IPS-20b (cell line): ENCODE data around the gene LEO1.
"Not testable (repeated sequence)": the region's sequence is repeated elsewhere in the genome, so short reads cannot be mapped to it uniquely, and the experiment has no call there.

Experiments
- H3K27ac ChIP-seq: one replicate; pipeline ENCODE4 v1.5.1; 2013; ENCODE audit warnings: low read length
- H3K27me3 ChIP-seq: 2 replicates; pipeline ENCODE4 v1.6.1; 2013; ENCODE audit warnings: mild to moderate bottlenecking, low read length, inconsistent platforms; ENCODE audit not compliant: insufficient read depth
- H3K36me3 ChIP-seq: 2 replicates; pipeline ENCODE4 v1.6.1; 2013; ENCODE audit warnings: low read depth, mild to moderate bottlenecking, inconsistent platforms, low read length, moderate library complexity; ENCODE audit not compliant: insufficient read depth
- H3K4me1 ChIP-seq: 2 replicates; pipeline ENCODE4 v1.6.1; 2013; ENCODE audit warnings: mild to moderate bottlenecking, control low read depth, inconsistent platforms, low read length, moderate library complexity; ENCODE audit not compliant: insufficient read depth
- H3K4me3 ChIP-seq: 2 replicates; pipeline ENCODE4 v1.5.1; 2013; ENCODE audit warnings: mild to moderate bottlenecking, low read length, inconsistent platforms
- H3K9ac ChIP-seq: 2 replicates; pipeline ENCODE4 v1.6.1; 2013; ENCODE audit warnings: low read depth, mild to moderate bottlenecking, inconsistent platforms, low read length, moderate library complexity
- H3K9me3 ChIP-seq: 2 replicates; pipeline ENCODE4 v1.6.1; 2013; ENCODE audit warnings: mild to moderate bottlenecking, low read depth, low read length, inconsistent platforms; ENCODE audit not compliant: insufficient read depth

LEO1 gene

DNA sequence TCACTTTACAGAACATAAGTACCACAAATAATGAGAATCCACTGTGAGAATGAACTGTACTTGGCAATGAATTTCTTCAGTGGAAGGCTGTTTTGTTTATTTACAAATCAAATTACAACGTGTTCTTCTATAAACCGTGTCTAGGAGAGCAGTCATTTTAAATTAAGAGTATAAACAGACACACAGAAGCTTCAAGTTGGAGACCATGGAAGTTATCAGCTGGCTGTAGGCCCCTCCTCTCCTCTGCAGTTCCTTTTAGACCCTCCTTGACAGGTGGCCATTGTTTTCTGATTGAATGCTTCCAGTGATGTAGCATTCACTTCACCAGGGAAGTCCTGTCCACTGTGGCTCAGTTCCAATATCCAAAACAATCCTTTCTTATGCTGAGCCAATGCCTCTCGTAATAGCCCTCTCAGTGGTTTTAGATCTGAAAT, 40.1 kb upstream of the LEO1 start:
- H3K9ac ChIP-seq, result no peak overlapping the region
- no peaks in the 10 kb centered on the region for H3K36me3 ChIP-seq
- no peak overlapping the region for H3K27ac ChIP-seq
- no peak overlapping the region for H3K4me3 ChIP-seq
- no peaks in the 10 kb centered on the region for H3K9me3 ChIP-seq
- H3K4me1 ChIP-seq, result no peaks in the 10 kb centered on the region
- no peaks in the 10 kb centered on the region for H3K27me3 ChIP-seq

DNA sequence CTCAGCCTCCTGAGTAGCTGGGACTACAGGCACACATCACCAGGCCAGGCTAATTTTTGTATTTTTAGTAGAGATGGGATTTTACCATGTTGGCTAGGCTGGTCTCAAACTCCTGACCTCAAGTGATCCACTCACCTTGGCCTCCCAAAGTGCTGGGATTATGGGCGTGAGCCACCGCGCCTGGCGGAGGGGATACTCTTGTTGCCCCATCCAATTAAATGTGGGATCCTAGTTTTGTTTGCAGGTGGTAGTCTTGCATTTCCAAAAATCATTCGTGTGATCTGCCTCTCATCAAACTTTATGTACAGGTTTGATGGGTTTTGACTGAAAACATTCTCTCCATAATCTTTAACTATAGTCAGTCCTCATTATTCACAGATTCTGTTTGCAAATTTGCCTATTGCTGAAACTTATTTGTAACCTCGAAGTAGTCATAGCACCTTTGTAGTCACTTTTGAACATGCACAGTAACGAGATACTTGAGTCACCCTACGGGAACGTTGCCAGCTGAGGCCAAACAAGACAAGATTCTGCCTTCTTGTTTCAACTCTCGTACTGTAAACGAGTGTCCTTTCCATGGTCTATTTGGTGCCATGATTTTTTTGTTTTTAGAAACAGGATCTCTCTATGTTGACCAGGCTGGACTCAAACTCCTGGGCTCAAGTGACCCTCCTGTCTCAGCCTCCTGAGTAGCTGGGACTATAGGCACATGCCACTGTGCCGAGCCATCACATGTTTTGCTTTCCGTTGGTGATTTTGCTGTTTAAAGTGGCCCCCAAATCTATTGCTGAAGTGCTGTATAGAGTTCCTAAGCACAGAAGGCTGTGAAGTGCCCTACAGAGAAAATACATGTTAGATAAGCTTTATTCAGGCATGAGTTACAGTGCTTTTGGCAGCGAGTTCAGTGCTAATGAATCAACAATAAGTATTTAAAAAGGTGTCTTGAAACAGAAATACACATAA, 39.3 kb upstream of the LEO1 start:
- Histone ChIP-seq H3K36me3 (no peaks in the 10 kb centered on the region), H3K9me3 (no peaks in the 10 kb centered on the region), H3K9ac (no peak overlapping the region), H3K4me3 (no peak overlapping the region), H3K4me1 (no peaks in the 10 kb centered on the region), H3K27me3 (no peaks in the 10 kb centered on the region), H3K27ac (no peak overlapping the region)

DNA sequence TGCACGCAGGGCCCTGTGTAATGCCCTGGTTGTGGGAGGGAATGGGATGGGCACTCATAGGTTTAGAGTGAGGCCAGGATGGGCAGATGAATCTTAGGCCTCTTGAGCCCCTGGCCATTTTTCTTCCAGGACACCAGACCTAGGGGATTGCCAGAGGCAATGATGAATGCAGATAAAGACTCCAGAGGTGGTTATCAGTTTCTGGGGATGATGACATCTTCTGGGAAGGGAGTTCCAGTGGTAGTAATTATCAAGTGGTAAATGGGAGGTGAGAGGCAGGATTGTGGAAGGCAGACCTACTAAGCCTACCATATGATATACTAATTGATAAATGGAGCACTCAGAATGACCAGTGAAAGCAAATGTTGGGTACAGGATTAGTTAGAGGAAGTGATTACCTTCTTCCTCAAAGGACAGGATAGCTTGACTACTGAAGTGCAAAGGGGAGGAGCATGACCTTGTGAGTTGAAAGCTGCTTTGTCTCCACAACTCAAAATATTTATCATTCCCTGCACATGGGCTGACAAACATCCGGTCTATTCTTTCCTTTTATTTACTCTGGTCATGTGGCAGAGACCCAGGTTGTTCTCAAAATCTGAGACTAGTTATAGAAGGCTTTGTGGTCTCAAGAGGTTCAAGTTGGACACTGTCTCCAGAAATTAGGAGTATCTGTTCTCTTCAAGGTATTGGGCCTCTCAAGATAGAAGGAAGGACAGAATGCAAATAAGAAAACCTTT, 37.3 kb upstream of the LEO1 start:
- Histone ChIP-seq H3K4me1 (no peaks in the 10 kb centered on the region), H3K9ac (no peak overlapping the region)

DNA sequence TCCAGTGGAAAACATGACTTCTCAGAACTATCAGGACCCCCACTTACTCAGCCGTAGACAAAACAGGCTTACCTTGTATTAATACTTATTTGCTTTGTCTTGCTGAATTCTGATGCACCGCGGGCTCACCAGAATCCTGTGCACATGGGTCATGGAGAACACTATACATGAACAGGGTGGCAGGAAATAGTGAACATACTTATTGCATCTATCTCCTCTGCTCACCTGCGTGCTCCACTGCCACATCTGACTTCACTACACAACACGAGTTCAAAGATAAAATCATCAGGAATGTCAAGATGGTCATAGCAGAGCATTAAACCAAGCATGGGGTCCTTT, 36.8 kb upstream of the LEO1 start:
- Histone ChIP-seq H3K9ac (no peak overlapping the region), H3K4me1 (no peaks in the 10 kb centered on the region), H3K27me3 (no peaks in the 10 kb centered on the region), H3K36me3 (no peaks in the 10 kb centered on the region), H3K4me3 (no peak overlapping the region), H3K9me3 (no peaks in the 10 kb centered on the region), H3K27ac (no peak overlapping the region)

More for the DNA sequence above, 37.3 kb upstream of the LEO1 start:
- Histone ChIP-seq H3K36me3 (no peaks in the 10 kb centered on the region), H3K9me3 (no peaks in the 10 kb centered on the region), H3K27me3 (no peaks in the 10 kb centered on the region), H3K4me3 (no peak overlapping the region), H3K27ac (no peak overlapping the region)

DNA sequence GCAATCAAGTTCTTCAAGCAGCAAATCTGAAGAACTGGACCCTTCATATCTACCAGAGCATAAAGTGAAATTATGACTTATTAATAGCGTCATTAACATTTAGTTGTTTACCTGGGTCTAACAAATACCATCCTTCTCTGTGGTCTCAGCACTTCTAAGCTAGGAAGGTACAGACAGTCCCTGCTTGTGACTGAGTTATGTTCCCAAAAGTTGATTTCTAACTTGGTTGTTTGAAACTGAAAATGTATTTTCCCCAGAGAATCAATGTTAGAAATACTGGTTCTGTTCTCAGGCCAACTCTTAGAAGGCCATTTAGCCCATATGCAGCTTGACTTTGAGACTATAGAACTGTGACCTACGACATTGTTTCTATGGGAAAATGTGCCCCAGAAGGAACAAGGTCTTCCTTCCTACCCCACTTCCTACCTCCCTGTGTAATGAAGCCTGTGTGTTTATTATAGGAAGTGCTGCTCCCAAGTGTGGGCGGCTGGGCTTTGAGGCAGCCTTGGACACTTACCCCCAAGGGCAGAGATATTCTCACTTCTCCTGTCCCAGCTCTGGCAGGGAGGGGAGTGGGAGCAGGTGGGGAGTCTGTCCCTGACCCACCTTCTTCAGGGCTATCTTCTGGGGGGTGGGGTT, 35.2 kb upstream of the LEO1 start:
- Histone ChIP-seq H3K4me1 (no peaks in the 10 kb centered on the region), H3K9ac (no peak overlapping the region), H3K27me3 (no peaks in the 10 kb centered on the region), H3K9me3 (no peaks in the 10 kb centered on the region), H3K27ac (no peak overlapping the region), H3K4me3 (no peak overlapping the region), H3K36me3 (no peaks in the 10 kb centered on the region)

DNA sequence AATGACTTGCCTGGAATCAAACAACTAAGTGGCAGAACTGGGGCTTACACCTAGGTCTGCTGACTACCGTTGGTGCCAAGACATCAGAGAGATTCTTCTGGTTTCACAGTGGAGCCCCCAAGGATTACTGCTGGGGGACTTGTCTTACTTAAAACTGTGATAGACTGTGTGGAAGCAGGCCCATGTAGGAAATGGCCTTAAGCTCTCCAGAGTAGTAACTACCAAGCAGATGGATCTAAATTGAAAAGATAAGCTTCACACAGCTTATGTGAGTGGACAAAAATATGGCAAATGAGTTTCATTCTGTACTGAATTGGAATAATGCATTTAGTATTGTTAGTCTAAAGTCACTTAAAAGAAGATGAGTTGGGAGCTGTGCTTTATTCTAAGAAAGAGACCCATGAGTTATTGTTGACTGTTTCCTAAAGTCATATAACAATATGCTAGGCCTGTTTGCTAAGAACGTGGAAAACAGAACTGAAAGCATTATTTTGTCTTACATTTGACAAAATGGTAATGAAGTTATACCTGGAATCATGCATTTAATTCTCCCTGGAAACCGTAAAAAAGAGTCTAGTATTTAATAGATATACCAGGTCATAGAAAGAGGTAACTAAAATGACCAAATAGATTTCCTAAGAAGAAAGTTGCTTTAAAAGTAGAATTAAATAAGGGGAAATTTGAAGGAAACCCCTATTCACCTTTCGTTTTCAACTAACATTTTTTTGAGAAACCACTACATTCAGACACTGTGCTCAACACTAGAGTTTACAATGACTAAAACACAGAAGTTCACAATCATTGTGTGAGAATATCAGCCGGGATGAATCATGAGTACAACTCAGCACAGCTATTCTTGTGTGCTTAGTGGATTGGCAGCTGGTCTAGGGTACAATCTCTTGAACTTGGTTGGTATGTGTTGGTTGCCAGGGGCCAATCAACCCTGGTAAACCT, 34.4 kb upstream of the LEO1 start:
- no peaks in the 10 kb centered on the region for H3K27me3 ChIP-seq
- H3K36me3 ChIP-seq, result no peaks in the 10 kb centered on the region
- H3K9me3 ChIP-seq, result no peaks in the 10 kb centered on the region
- H3K4me1 ChIP-seq, result no peaks in the 10 kb centered on the region
- H3K27ac ChIP-seq, result no peak overlapping the region
- H3K9ac ChIP-seq, result no peak overlapping the region
- H3K4me3 ChIP-seq, result no peak overlapping the region

DNA sequence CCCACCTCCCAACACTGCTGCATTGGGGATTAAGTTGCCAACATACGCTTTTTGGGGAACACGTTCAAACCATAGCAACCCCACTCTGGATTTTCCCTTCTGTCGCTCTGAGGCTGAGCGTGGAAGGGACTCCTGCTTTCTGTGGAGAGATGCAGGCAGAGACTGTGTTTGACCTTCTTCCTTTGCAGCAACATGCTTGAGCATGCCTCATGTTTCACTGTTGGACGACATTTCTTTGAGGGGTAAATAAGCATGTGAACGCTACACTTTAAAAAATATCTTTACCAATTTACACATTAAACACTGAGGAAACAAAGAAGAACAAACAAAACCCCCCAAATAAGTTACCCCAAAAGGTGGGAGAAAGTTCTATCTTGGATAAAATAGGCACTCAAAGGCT, 33.2 kb upstream of the LEO1 start:
- no peak overlapping the region for H3K27ac ChIP-seq
- no peaks in the 10 kb centered on the region for H3K4me1 ChIP-seq
- no peaks in the 10 kb centered on the region for H3K36me3 ChIP-seq
- no peak overlapping the region for H3K4me3 ChIP-seq
- no peaks in the 10 kb centered on the region for H3K9me3 ChIP-seq
- H3K9ac ChIP-seq, result no peak overlapping the region
- H3K27me3 ChIP-seq, result no peaks in the 10 kb centered on the region

DNA sequence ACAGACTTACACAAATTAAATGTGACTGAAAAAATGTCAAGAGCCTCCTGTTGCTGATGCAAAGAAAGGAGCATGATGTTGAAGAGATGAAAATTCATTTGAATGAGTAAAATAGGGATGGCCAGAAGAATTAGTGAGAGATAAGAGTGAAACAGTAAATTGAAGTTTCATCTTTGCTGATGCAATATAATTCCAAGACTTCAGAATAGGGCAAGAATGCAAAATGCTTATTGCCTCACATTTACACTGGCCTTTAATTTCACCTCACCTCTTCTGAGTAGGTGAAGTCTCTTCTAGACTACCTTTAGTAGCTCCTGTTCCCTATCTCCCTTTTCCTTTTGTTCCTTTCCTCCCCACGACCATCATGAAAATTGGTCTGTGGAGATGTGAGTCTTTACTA, 32.1 kb upstream of the LEO1 start:
- H3K27me3 ChIP-seq, result no peaks in the 10 kb centered on the region
- H3K9me3 ChIP-seq, result no peaks in the 10 kb centered on the region
- H3K9ac ChIP-seq, result no peak overlapping the region
- no peak overlapping the region for H3K4me3 ChIP-seq
- no peak overlapping the region for H3K27ac ChIP-seq
- H3K36me3 ChIP-seq, result no peaks in the 10 kb centered on the region
- H3K4me1 ChIP-seq, result no peaks in the 10 kb centered on the region

DNA sequence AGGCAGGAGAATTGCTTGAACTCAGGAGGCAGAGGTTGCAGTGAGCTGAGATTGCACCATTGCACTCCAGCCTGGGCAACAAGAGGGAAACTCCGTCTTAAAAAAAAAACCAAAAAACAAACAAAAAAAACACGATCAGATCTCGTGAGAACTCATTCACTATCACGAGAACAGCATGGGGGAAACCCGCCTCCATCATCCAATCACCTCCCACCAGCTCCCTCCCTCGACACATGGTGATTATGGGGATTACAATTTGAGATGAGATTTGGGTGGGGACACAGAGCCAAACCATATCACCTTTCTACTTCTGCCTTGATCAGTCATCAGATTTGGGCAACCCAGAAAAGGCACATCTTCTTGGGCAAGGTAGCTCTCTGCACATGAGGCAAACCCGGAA, 31.5 kb upstream of the LEO1 start:
- not testable (repeated sequence) for H3K9me3 ChIP-seq, H3K27ac ChIP-seq, H3K4me1 ChIP-seq, H3K27me3 ChIP-seq, H3K9ac ChIP-seq, H3K36me3 ChIP-seq, H3K4me3 ChIP-seq

DNA sequence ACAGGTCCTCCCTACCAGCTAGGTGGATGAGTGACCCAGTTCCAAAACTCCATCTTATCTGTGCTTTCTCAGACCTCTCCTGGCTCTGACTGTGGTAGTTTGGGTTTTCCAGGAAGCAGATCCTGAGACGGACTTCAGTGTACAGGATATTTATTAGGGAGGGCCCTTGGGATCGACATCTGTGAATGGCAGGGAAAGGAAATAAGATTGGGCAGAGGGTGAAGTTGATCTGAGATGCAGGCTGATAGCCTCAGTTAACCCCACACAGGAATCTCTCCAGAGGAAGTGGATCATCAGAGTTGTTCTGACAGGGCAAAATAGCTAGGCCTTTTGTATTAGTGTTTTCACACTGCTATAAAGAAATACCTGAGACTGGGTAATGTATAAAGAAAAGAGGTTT, 30.8 kb upstream of the LEO1 start:
- no peaks in the 10 kb centered on the region for H3K36me3 ChIP-seq
- H3K4me1 ChIP-seq, result no peaks in the 10 kb centered on the region
- H3K27ac ChIP-seq, result no peak overlapping the region
- no peaks in the 10 kb centered on the region for H3K27me3 ChIP-seq
- no peaks in the 10 kb centered on the region for H3K9me3 ChIP-seq
- no peak overlapping the region for H3K9ac ChIP-seq
- H3K4me3 ChIP-seq, result no peak overlapping the region

DNA sequence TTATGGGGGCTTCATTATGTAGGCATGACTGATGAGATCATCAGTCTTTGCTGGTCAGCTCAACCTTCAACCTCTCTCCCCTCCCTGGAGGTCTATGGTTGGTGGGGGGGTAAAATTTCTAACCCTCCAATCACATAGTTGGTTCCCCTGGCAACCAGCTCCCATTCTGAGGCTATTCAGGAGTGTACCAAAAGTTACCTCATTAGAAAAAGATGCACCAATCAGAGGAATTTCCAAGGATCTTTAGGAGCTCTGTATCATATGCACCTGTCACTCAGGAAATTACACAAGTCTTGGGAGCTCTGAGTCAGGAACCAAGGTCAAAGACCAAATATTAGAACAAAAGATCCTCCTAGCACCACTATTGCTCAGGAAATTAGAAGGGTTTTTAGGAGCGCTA, 21.4 kb upstream of the LEO1 start:
- H3K4me3 ChIP-seq, result no peak overlapping the region
- no peaks in the 10 kb centered on the region for H3K4me1 ChIP-seq
- no peak overlapping the region for H3K9ac ChIP-seq
- H3K27ac ChIP-seq, result no peak overlapping the region
- H3K27me3 ChIP-seq, result no peaks in the 10 kb centered on the region
- H3K9me3 ChIP-seq, result no peaks in the 10 kb centered on the region
- no peaks in the 10 kb centered on the region for H3K36me3 ChIP-seq
